GM23338 (cell line): Measurements from ENCODE around the gene NOX5. TPM values are rescaled to one million over a fixed set of nuclear protein-coding genes. Genes with fewer than 3 reads are reported as not detected.

ENCODE experiments used
- ATAC-seq: fragments of 200-7000 bp; cut with Tn5 transposase; 3 replicates; pipeline ENCODE4 v1.9.1; 2020
- DNase-seq: peaks from one replicate; pipeline ENCODE4 v3.0.0-alpha.2; 2015; ENCODE audit warnings: low spot score
- H2AFZ ChIP-seq: fragments of 200-600 bp; sonication (generic); 2 replicates; pipeline ENCODE4 v1.8.0; 2016; ENCODE audit warnings: antibody characterized with exemption, mild to moderate bottlenecking, moderate library complexity
- H3F3A ChIP-seq: fragments of 200-600 bp; sonication (generic); replicated peaks from 2 replicates; pipeline ENCODE4 v1.8.0; 2017; ENCODE audit warnings: antibody characterized with exemption, mixed run types, low read depth
- H3K27ac ChIP-seq: fragments of 200-600 bp; sonication (generic); 2 replicates; pipeline ENCODE4 v1.6.1; 2016; ENCODE audit warnings: low read depth
- H3K27me3 ChIP-seq: fragments of 200-600 bp; sonication (generic); 2 replicates; pipeline ENCODE4 v1.8.0; 2016; ENCODE audit warnings: mild to moderate bottlenecking, mixed run types, moderate library complexity; ENCODE audit not compliant: insufficient read depth
- H3K36me3 ChIP-seq: fragments of 200-600 bp; sonication (generic); 2 replicates; pipeline ENCODE4 v1.8.0; 2016; ENCODE audit warnings: mild to moderate bottlenecking; ENCODE audit not compliant: insufficient read depth
- H3K4me1 ChIP-seq: fragments of 200-600 bp; sonication (generic); 2 replicates; pipeline ENCODE4 v1.8.0; 2016; ENCODE audit warnings: mild to moderate bottlenecking, moderate library complexity; ENCODE audit not compliant: insufficient read depth
- H3K4me2 ChIP-seq: fragments of 200-600 bp; sonication (generic); 2 replicates; pipeline ENCODE4 v1.7.1; 2017; ENCODE audit warnings: mixed run types
- H3K4me3 ChIP-seq: fragments of 200-600 bp; sonication (generic); 2 replicates; pipeline ENCODE4 v1.6.1; 2016; ENCODE audit warnings: mixed run types
- H3K79me2 ChIP-seq: fragments of 200-600 bp; sonication (generic); replicated peaks from 2 replicates; pipeline ENCODE4 v1.8.0; 2017; ENCODE audit warnings: mild to moderate bottlenecking; ENCODE audit not compliant: insufficient read depth
- H3K9me2 ChIP-seq: fragments of 200-600 bp; sonication (generic); 2 replicates; pipeline ENCODE4 v1.8.0; 2017; ENCODE audit not compliant: insufficient read depth
- H4K20me1 ChIP-seq: fragments of 200-600 bp; sonication (generic); replicated peaks from 2 replicates; pipeline ENCODE4 v1.8.0; 2017; ENCODE audit warnings: mild to moderate bottlenecking; ENCODE audit not compliant: insufficient read depth
- H3K27ac Mint-ChIP-seq: 2 replicates; pipeline ENCODE4 v1.8.0; 2020; ENCODE audit warnings: inconsistent platforms, mild to moderate bottlenecking, moderate library complexity, mixed read lengths
- H3K27me3 Mint-ChIP-seq: 3 replicates; pipeline ENCODE4 v1.8.0; 2022; ENCODE audit warnings: low read depth, mild to moderate bottlenecking, moderate library complexity, mixed read lengths, inconsistent platforms; ENCODE audit not compliant: insufficient read depth, poor library complexity
- H3K36me3 Mint-ChIP-seq: 3 replicates; pipeline ENCODE4 v1.8.0; 2021; ENCODE audit warnings: low read depth, mild to moderate bottlenecking, inconsistent platforms, moderate library complexity, mixed read lengths
- H3K4me1 Mint-ChIP-seq: 3 replicates; pipeline ENCODE4 v1.8.0; 2020; ENCODE audit warnings: mild to moderate bottlenecking, inconsistent platforms, mixed read lengths
- H3K4me3 Mint-ChIP-seq: 3 replicates; pipeline ENCODE4 v1.8.0; 2021; ENCODE audit warnings: moderate library complexity, mild to moderate bottlenecking, inconsistent platforms, mixed read lengths
- H3K9me3 Mint-ChIP-seq: 3 replicates; pipeline ENCODE4 v1.8.0; 2020; ENCODE audit warnings: moderate library complexity, mild to moderate bottlenecking, inconsistent platforms, mixed read lengths
- CREB1 ChIP-seq: fragments of 250-450 bp; sonication (Bioruptor Pico); IDR thresholded peaks from 2 replicates; pipeline ENCODE4 v1.5.0; 2020; ENCODE audit warnings: low read depth, mild to moderate bottlenecking, moderate library complexity
- POLR2AphosphoS5 ChIP-seq: IDR thresholded peaks from 2 replicates; pipeline ENCODE4 v1.6.1; 2016; ENCODE audit warnings: antibody characterized with exemption, low read depth
- STAT1 ChIP-seq: IDR thresholded peaks from one replicate; pipeline ENCODE4 v1.6.1; 2016; ENCODE audit warnings: antibody characterized with exemption; ENCODE audit not compliant: unreplicated experiment
- ZNF114 ChIP-seq: fragments of 250-450 bp; sonication (Bioruptor Pico); IDR thresholded peaks from 2 replicates; pipeline ENCODE4 v1.5.0; 2020; ENCODE audit warnings: mild to moderate bottlenecking, moderate library complexity
- ZNF462 ChIP-seq: fragments of 250-450 bp; sonication (Bioruptor Pico); IDR thresholded peaks from 2 replicates; pipeline ENCODE4 v1.5.0; 2020; ENCODE audit warnings: mild to moderate bottlenecking, moderate library complexity
- polyA plus RNA-seq: library from polyadenylated mRNA; unstranded; fragments of >200 nt; fragmentation: Nextera tagmentation; extraction: Ambion mirVana; gene quantifications from 2 replicates; pipeline ENCODE4 v1.2.1, GENCODE V29; 2016
- total RNA-seq: library from RNA; depleted of rRNA; stranded (reverse); fragments of >200 nt; shearing (Covaris generic); gene quantifications from 2 replicates; pipeline ENCODE4 v1.2.3, GENCODE V29; 2014
- TF ChIP-seq, protein P1 (sequence below): IDR thresholded peaks from one replicate; pipeline ENCODE4 v1.6.1; 2018; ENCODE audit warnings: antibody characterized with exemption; ENCODE audit not compliant: unreplicated experiment

The NOX5 gene
- total and polyA plus RNA-seq, 2 experiments from 2014 or later = 0.03 TPM; not detected in 1

- TF ChIP-seq POLR2AphosphoS5 (no peak), STAT1 (no peak), ZNF114 (CRISPR knock-in tag) (peak; percentile 71; the same call in 1 of the 2 replicates), ZNF462 (CRISPR knock-in tag) (peak; percentile 97), CREB1 (CRISPR knock-in tag) (peak; percentile 29; the same call in 1 of the 2 replicates)
- TF ChIP-seq, protein P1, sequence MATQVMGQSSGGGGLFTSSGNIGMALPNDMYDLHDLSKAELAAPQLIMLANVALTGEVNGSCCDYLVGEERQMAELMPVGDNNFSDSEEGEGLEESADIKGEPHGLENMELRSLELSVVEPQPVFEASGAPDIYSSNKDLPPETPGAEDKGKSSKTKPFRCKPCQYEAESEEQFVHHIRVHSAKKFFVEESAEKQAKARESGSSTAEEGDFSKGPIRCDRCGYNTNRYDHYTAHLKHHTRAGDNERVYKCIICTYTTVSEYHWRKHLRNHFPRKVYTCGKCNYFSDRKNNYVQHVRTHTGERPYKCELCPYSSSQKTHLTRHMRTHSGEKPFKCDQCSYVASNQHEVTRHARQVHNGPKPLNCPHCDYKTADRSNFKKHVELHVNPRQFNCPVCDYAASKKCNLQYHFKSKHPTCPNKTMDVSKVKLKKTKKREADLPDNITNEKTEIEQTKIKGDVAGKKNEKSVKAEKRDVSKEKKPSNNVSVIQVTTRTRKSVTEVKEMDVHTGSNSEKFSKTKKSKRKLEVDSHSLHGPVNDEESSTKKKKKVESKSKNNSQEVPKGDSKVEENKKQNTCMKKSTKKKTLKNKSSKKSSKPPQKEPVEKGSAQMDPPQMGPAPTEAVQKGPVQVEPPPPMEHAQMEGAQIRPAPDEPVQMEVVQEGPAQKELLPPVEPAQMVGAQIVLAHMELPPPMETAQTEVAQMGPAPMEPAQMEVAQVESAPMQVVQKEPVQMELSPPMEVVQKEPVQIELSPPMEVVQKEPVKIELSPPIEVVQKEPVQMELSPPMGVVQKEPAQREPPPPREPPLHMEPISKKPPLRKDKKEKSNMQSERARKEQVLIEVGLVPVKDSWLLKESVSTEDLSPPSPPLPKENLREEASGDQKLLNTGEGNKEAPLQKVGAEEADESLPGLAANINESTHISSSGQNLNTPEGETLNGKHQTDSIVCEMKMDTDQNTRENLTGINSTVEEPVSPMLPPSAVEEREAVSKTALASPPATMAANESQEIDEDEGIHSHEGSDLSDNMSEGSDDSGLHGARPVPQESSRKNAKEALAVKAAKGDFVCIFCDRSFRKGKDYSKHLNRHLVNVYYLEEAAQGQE = no peak
- Mint-ChIP-seq H3K9me3 (no peaks in the 10 kb centered on the region), H3K36me3 (no peaks in the 10 kb centered on the region; the same call in 2 of the 3 replicates), H3K4me1 (peaks cover 85% of the 10 kb centered on the region), H3K27me3 (peaks cover 20% of the 10 kb centered on the region), H3K4me3 (peak overlapping the region; percentile 43), H3K27ac (peak overlapping the region; percentile 91)
- H4K20me1 ChIP-seq = no peaks in the 10 kb centered on the region
- peaks cover 73% of the 10 kb centered on the region for H3K4me1 ChIP-seq
- peak overlapping the region; percentile 67 for H3K27ac ChIP-seq
- no peaks in the 10 kb centered on the region for H3K79me2 ChIP-seq
- H3K4me2 ChIP-seq = peak overlapping the region; percentile 77
- peak; percentile 48 for DNase-seq
- H3F3A ChIP-seq = peaks cover 37% of the 10 kb centered on the region
- no peaks in the 10 kb centered on the region for H3K36me3 ChIP-seq
- no peaks in the 10 kb centered on the region for H3K9me2 ChIP-seq
- H3K4me3 ChIP-seq = peak overlapping the region; percentile 42; the same call in 1 of the 2 replicates
- ATAC-seq = peak; percentile 68
- H3K27me3 ChIP-seq = peaks cover 10% of the 10 kb centered on the region
- H2AFZ ChIP-seq = peak overlapping the region; percentile 72; the same call in 1 of the 2 replicates
Observed at GRCh38 chr15:69086427-69087204, 72.1 kb downstream of the NOX5 start.
